ENCODE results near the gene COPZ2.

Gene COPZ2

DNA sequence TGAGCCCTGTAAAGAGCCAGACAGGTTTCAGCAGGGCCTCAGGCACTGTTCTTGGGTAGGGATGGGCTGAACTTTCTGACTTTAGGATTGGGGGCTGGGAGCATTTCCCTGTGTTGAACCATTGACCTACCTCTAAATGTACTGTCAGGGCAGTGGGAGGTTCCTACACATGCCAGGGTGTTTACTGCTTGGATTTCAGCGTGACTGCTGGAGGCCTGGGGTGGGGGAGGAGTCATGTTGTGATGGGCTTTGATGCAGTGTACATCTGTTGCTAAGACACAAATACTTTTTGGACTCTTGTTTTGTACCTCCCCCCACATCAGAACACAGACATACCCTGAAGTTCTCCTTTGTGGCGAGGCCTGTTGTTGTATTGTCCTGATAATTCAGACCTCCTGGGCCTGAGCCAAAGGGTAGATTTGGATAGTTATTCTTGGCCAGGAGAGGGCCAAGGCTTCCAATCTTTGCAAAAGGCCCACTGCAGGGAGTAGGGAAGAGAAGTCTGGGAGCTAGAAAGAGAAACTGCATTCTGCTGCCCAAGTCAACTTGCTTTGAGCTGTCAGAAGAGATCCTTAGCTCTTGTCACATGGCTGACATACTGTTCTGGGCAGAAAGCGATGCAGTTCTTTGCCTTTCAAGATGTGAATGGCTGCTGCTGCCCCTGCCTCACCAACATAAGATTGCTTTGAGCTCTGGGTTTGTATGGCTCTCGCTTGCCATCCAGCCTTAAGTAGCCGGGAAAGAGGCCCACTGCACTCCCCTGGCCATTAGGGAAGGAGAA, 14.3 kb upstream of the COPZ2 start (continued):
- TF ChIP-seq ZIC2 (tag by site-specific recombination; IDR thresholded peaks at IDR 0.05) = peak; percentile 95
- TF ChIP-seq ZNF274 (IDR thresholded peaks at IDR 0.05; ENCODE audit: low read length) = no peak
- TF ChIP-seq ZNF274 (tag by site-specific recombination; IDR thresholded peaks at IDR 0.05; ENCODE audit: borderline replicate concordance) = no peak
- TF ChIP-seq, protein P1, sequence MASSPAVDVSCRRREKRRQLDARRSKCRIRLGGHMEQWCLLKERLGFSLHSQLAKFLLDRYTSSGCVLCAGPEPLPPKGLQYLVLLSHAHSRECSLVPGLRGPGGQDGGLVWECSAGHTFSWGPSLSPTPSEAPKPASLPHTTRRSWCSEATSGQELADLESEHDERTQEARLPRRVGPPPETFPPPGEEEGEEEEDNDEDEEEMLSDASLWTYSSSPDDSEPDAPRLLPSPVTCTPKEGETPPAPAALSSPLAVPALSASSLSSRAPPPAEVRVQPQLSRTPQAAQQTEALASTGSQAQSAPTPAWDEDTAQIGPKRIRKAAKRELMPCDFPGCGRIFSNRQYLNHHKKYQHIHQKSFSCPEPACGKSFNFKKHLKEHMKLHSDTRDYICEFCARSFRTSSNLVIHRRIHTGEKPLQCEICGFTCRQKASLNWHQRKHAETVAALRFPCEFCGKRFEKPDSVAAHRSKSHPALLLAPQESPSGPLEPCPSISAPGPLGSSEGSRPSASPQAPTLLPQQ (tag by site-specific recombination; IDR thresholded peaks at IDR 0.05) = no peak
- 0 out of 2 replicates have a peak, but pooled peaks have one; percentile 41 for TF ChIP-seq ZNF561 (tag by site-specific recombination; IDR thresholded peaks at IDR 0.05; ENCODE audit: borderline replicate concordance)
- TF ChIP-seq ZSCAN30 (tag by site-specific recombination; IDR thresholded peaks at IDR 0.05) = peak; percentile 96
- TF ChIP-seq ZBTB8A (tag by site-specific recombination; IDR thresholded peaks at IDR 0.05) = 0 out of 2 replicates have a peak, but pooled peaks have one; percentile 18
- TF ChIP-seq ZNF324 (tag by site-specific recombination; IDR thresholded peaks at IDR 0.05) = no peak
- TF ChIP-seq ZNF18 (tag by site-specific recombination; IDR thresholded peaks at IDR 0.05) = no peak

GRCh38 chr17:48051283-48051682, 13.7 kb upstream of the COPZ2 start:
- no peaks in the 10 kb centered on the region for H3K9me3 ChIP-seq (ENCODE audit: control insufficient read depth, insufficient read depth, low read depth, low read length)
- H3K4me1 ChIP-seq (ENCODE audit: control insufficient read depth, insufficient read depth, low read length) = peaks cover 52% of the 10 kb centered on the region
- H3K27ac ChIP-seq (ENCODE audit: extremely low read depth, low read depth, low read length) = peak overlapping the region; percentile 56
- ChIA-PET POLR2A (no interaction called here), CTCF (interaction anchor here (1.3 kb wide), 1 partner anchor 21 kb away, joined by 3 read pairs; no protein-coding TSS in a partner anchor)
- TF ChIP-seq ZNF623 (tag by site-specific recombination; IDR thresholded peaks at IDR 0.05) (no peak), ZSCAN5A (tag by site-specific recombination; IDR thresholded peaks at IDR 0.05) (no peak), ZNF138 (tag by site-specific recombination; IDR thresholded peaks at IDR 0.05; ENCODE audit: borderline replicate concordance) (no peak), ZNF629 (tag by site-specific recombination; IDR thresholded peaks at IDR 0.05) (no peak), ZIC2 (tag by site-specific recombination; IDR thresholded peaks at IDR 0.05) (no peak), ZNF416 (tag by site-specific recombination; IDR thresholded peaks at IDR 0.05) (no peak), MEIS1 (CRISPR knock-in tag; IDR thresholded peaks at IDR 0.05; ENCODE audit: borderline replicate concordance) (no peak), ZBTB48 (tag by site-specific recombination; IDR thresholded peaks at IDR 0.05) (no peak)
- TF ChIP-seq, protein P2, sequence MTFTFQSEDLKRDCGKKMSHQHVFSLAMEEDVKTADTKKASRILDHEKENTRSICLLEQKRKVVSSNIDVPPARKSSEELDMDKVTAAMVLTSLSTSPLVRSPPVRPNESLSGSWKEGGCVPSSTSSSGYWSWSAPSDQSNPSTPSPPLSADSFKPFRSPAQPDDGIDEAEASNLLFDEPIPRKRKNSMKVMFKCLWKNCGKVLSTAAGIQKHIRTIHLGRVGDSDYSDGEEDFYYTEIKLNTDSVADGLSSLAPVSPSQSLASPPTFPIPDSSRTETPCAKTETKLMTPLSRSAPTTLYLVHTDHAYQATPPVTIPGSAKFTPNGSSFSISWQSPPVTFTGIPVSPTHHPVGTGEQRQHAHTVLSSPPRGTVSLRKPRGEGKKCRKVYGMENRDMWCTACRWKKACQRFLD (tag by site-specific recombination; IDR thresholded peaks at IDR 0.05) = no peak
- H3K36me3 ChIP-seq (ENCODE audit: control insufficient read depth in 2 of 2, insufficient read depth in 1 of 2, low read length in 2 of 2) = peaks cover 6 to 52% of the 10 kb centered on the region in 2 experiments
- no peak overlapping the region for H3K4me3 ChIP-seq (ENCODE audit: low read depth, low read length)
